ENCODE results near the gene NPC2.

The NPC2 gene

GRCh38 chr14:74501691-74502090 is 8.6 kb upstream of the NPC2 start:
- no peak for DNase-seq

- no peak for DNase-seq
Observed at GRCh38 chr14:74501135-74501614, 8.1 kb upstream of the NPC2 start.

- no peak for DNase-seq
Observed at GRCh38 chr14:74500417-74501134, 7.5 kb upstream of the NPC2 start.

GRCh38 chr14:74495356-74495755 is 2.3 kb upstream of the NPC2 start:
- no peak for DNase-seq

GRCh38 chr14:74493343-74494261 is 497 bp upstream of the NPC2 start, which contains the start of gene ISCA2:
TSS of gene ISCA2 (plus strand) at chr14:74493765. CDS start at chr14:74493775, 10 bp downstream.
- DNase-seq: peak; percentile 100

- DNase-seq: no peak
Observed at GRCh38 chr14:74491956-74492775, 939 bp downstream of the NPC2 start.

GRCh38 chr14:74490486-74490885 is 2.6 kb downstream of the NPC2 start:
- DNase-seq: no peak

- DNase-seq: no peak
Observed at GRCh38 chr14:74488786-74489397, 4.2 kb downstream of the NPC2 start.

GRCh38 chr14:74486164-74486563 is 6.9 kb downstream of the NPC2 start:
- no peak for DNase-seq

- no peak for DNase-seq
Observed at GRCh38 chr14:74483321-74483720, 9.8 kb downstream of the NPC2 start.

- no peak for DNase-seq
Observed at GRCh38 chr14:74482571-74482970, 10.5 kb downstream of the NPC2 start.

- DNase-seq: no peak
Observed at GRCh38 chr14:74480046-74480445, 13.1 kb downstream of the NPC2 start.

GRCh38 chr14:74478996-74479635 is 14.0 kb downstream of the NPC2 start:
- DNase-seq: no peak

- DNase-seq: no peak
Observed at GRCh38 chr14:74476607-74477006, 16.5 kb downstream of the NPC2 start.

- DNase-seq: no peak
Observed at GRCh38 chr14:74476107-74476506, 17.0 kb downstream of the NPC2 start.

- DNase-seq: no peak
Observed at GRCh38 chr14:74475678-74476077, 17.4 kb downstream of the NPC2 start.

GRCh38 chr14:74474376-74474775 is 18.7 kb downstream of the NPC2 start:
- no peak for DNase-seq

GRCh38 chr14:74472601-74473000 is 20.5 kb downstream of the NPC2 start:
- no peak for DNase-seq

- DNase-seq: no peak
Observed at GRCh38 chr14:74469548-74470518, 23.3 kb downstream of the NPC2 start.

GRCh38 chr14:74468513-74468912 is 24.6 kb downstream of the NPC2 start:
- no peak for DNase-seq

GRCh38 chr14:74465335-74465734 is 27.8 kb downstream of the NPC2 start:
- no peak for DNase-seq
